Keratinocyte (primary cell): ENCODE measurements around the gene BCL2L1.

ENCODE experiments used
- CTCF ChIP-seq, 3 experiments: IDR thresholded peaks in 1 of 3; conservative IDR thresholded peaks in 1 of 3; optimal IDR thresholded peaks in 1 of 3; 2 replicates in 2 of 3; 3 replicates in 1 of 3; pipeline versions ENCODE3 to v1.5.1; 2011; ENCODE audit warnings: low read length in 3 of 3, mild to moderate bottlenecking in 3 of 3, moderate library complexity in 2 of 3, control low read depth in 1 of 3, inconsistent platforms in 1 of 3; ENCODE audit not compliant: insufficient read depth in 2 of 3; ENCODE audit errors: extremely low read depth in 1 of 3
- EZH2 ChIP-seq: IDR thresholded peaks from one replicate; pipeline ENCODE4 v1.6.1; 2012; ENCODE audit warnings: inconsistent platforms, mild to moderate bottlenecking, low read length, moderate library complexity

GRCh38 chr20:31700747-31701146 lies 21.9 kb downstream of the BCL2L1 start:
- no peak for TF ChIP-seq CTCF (optimal IDR thresholded peaks at IDR 0.05 in 1 of 3, IDR thresholded peaks at IDR 0.05 in 1 of 3, conservative IDR thresholded peaks at IDR 0.05 in 1 of 3; ENCODE audit: extremely low read depth in 1 of 3, insufficient read depth in 2 of 3, low read length in 3 of 3)
- no peak for TF ChIP-seq EZH2
